ENCODE data around the gene NDUFB5. TPM values are rescaled to one million over a fixed set of nuclear protein-coding genes. Genes with fewer than 3 reads are reported as not detected.

The NDUFB5 gene
- polyA plus RNA-seq (2013, experiment 1 of 2): 103 TPM
- polyA plus RNA-seq (2013, experiment 2 of 2): 104 TPM

DNA sequence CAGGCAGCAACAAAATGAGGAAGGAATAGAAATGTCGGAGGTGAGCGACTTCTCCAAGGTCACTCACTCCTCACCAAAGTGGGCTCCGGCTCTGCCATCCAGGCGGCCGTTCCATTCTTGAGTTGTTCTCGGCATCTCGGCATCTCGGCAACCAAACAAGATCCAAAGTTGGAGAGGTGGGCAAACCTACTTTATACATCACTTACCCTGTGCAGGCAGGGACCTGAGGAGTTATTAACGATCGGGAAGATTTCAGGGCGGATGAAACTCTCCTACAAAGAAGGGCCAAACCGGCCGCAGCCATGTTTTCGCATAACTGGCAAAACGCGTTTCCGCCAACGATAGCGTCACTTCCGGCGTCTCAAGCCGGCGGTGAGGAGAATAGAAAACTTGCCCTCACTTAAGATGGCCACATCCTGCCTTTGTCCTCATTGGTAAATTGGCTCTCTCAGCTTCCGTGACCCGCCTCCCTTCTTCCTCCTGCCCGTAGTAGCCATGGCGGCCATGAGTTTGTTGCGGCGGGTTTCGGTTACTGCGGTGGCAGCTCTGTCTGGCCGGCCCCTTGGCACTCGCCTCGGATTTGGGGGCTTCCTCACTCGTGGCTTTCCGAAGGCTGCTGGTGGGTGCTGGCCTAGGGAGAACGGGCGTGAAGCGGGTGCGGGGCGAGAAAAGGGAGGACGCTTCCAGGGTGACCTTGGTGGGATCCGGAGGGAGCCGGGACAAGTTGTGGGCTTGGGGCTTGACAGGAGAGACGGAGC is at the start of gene NDUFB5, which contains the start of gene MRPL47:
TSS of gene NDUFB5 (plus strand) at position 474 of the 758 bp plus-strand sequence. CDS start at position 496, 22 bp downstream.
TSS of gene MRPL47 (minus strand) at position 318 of the 758 bp plus-strand sequence. CDS start at position 304, 14 bp downstream.
- Histone ChIP-seq H3K4me1 (ENCODE audit: control insufficient read depth in 2 of 2, insufficient read depth in 1 of 2, low read depth in 1 of 2, low read length in 2 of 2) (peaks cover 0 to 3% of the 10 kb centered on the region in 2 donors), H3K4ac (ENCODE audit: low read length) (no peak within 1 kb of the TSS), H3K27ac (replicated peaks; ENCODE audit: low read length) (peak within 1 kb of the TSS; percentile 59), H3K4me3 (ENCODE audit: low read length in 2 of 2) (peak within 1 kb of the TSS; percentile 72 to 86), H2AFZ (ENCODE audit: low read length) (peak within 1 kb of the TSS; percentile 86), H2BK120ac (ENCODE audit: low read depth, low read length) (no peak within 1 kb of the TSS), H4K91ac (ENCODE audit: low read depth, low read length, poor library complexity) (no peak within 1 kb of the TSS), H3K79me1 (ENCODE audit: low read depth, low read length) (peaks cover 4% of the 10 kb centered on the region), H4K8ac (ENCODE audit: low read depth, low read length) (no peak within 1 kb of the TSS), H3K9ac (ENCODE audit: low read depth, low read length, poor library complexity) (peak within 1 kb of the TSS; percentile 85), H3K18ac (ENCODE audit: low read length) (peak within 1 kb of the TSS; percentile 77), H2BK15ac (ENCODE audit: low read length) (no peak within 1 kb of the TSS), H2BK5ac (ENCODE audit: low read length) (peak within 1 kb of the TSS; percentile 55), H3K4me2 (ENCODE audit: insufficient read depth, low read length, poor library complexity, severe bottlenecking) (peak within 1 kb of the TSS; percentile 81), H3K27me3 (ENCODE audit: control insufficient read depth in 3 of 3, insufficient read depth in 3 of 3, low read depth in 1 of 3, low read length in 3 of 3) (no peaks in the 10 kb centered on the region), H3K36me3 (replicated peaks in 1 of 2; ENCODE audit: control insufficient read depth in 2 of 2, insufficient read depth in 2 of 2, low read length in 2 of 2) (peaks cover 9 to 57% of the 10 kb centered on the region in 2 donors), H2AK5ac (ENCODE audit: low read depth, low read length) (no peak within 1 kb of the TSS), H3K23ac (ENCODE audit: low read depth, low read length, poor library complexity) (peak within 1 kb of the TSS; percentile 22), H2BK12ac (ENCODE audit: low read length) (no peak within 1 kb of the TSS), H3K9me3 (replicated peaks in 1 of 2; ENCODE audit: control insufficient read depth in 2 of 2, insufficient read depth in 1 of 2, low read depth in 1 of 2, low read length in 2 of 2) (no peaks in the 10 kb centered on the region), H3K14ac (ENCODE audit: low read length) (no peak within 1 kb of the TSS)
- WGBS, 2 donors (ENCODE audit: extremely low coverage in 2 of 2, insufficient read length in 2 of 2, insufficient replicate concordance in 1 of 2): no CpG with 5 or more reads among the region's 45 CpGs
- peak; percentile 91 for DNase-seq (ENCODE audit: low spot score)

DNA sequence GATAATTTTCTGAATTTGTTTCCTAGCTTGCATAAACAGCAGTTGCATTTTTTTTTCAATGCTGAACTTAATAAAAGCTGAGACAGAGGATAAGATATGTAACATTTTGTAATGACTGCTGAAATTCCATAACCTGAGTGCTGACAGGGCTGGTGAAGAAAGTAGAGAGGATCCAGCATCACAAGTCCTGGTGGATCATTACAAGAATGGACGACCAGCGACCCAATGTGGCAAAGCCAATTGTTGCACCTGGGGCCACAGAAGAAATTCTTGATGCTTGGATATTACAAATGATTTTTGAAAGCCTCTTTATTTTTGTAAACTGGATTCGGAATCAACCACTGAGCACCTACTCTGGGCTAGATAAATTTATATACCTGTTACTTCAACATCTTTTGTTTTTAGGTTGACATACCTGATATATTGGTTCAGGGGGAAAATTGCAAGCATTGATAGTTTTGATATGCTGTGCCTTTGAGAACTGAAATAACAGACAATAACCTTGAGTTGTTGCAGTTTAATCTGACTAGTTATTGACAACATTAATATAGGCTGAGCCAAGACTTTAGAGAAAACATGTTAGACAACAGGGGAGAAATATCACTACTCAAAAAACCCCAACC is 45.7 kb upstream of the NDUFB5 start:
- peak; percentile 42 for DNase-seq (ENCODE audit: low spot score)
- Histone ChIP-seq H2BK15ac (ENCODE audit: low read length) (no peak overlapping the region), H3K79me1 (ENCODE audit: low read depth, low read length) (no peaks in the 10 kb centered on the region), H3K4me3 (ENCODE audit: low read length in 2 of 2) (no peak overlapping the region), H3K27me3 (ENCODE audit: control insufficient read depth in 3 of 3, insufficient read depth in 3 of 3, low read depth in 1 of 3, low read length in 3 of 3) (no peaks in the 10 kb centered on the region), H3K9me3 (replicated peaks in 1 of 2; ENCODE audit: control insufficient read depth in 2 of 2, insufficient read depth in 1 of 2, low read depth in 1 of 2, low read length in 2 of 2) (no peaks in the 10 kb centered on the region), H4K91ac (ENCODE audit: low read depth, low read length, poor library complexity) (no peak overlapping the region), H3K4me2 (ENCODE audit: insufficient read depth, low read length, poor library complexity, severe bottlenecking) (no peak overlapping the region), H3K27ac (replicated peaks; ENCODE audit: low read length) (no peak overlapping the region), H2BK120ac (ENCODE audit: low read depth, low read length) (no peak overlapping the region), H3K36me3 (replicated peaks in 1 of 2; ENCODE audit: control insufficient read depth in 2 of 2, insufficient read depth in 2 of 2, low read length in 2 of 2) (no peaks in the 10 kb centered on the region), H4K8ac (ENCODE audit: low read depth, low read length) (no peak overlapping the region), H3K18ac (ENCODE audit: low read length) (no peak overlapping the region), H3K4me1 (ENCODE audit: control insufficient read depth in 2 of 2, insufficient read depth in 1 of 2, low read depth in 1 of 2, low read length in 2 of 2) (peaks cover under 1 to 3% of the 10 kb centered on the region in 2 donors), H2AK5ac (ENCODE audit: low read depth, low read length) (no peak overlapping the region), H3K14ac (ENCODE audit: low read length) (no peak overlapping the region), H3K4ac (ENCODE audit: low read length) (no peak overlapping the region), H2BK5ac (ENCODE audit: low read length) (no peak overlapping the region), H2AFZ (ENCODE audit: low read length) (no peak overlapping the region), H3K9ac (ENCODE audit: low read depth, low read length, poor library complexity) (no peak overlapping the region), H3K23ac (ENCODE audit: low read depth, low read length, poor library complexity) (no peak overlapping the region), H2BK12ac (ENCODE audit: low read length) (no peak overlapping the region)
- WGBS, 2 donors (ENCODE audit: extremely low coverage in 2 of 2, insufficient read length in 2 of 2, insufficient replicate concordance in 1 of 2): no CpG with 5 or more reads among the region's 3 CpGs

DNA sequence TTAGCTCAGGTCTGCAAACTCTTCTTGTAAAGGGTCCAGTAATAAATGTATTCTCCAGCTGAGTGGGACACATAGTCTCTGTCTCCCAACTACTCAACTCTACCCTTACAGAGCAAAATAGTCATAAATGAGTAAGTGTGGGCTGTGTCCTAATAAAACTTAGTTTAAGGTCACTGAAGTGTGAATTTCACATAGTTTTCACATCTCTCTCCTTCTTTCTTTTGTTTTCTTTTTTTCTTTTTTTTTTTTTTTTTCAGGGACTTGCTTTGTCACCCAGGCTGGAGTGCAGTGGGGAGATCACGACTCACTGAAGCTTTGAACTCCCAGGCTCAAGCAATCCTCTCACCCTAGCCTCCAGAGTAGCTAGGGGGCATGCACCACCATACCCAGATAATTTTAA is 43.8 kb upstream of the NDUFB5 start:
- Histone ChIP-seq H3K4me1 (ENCODE audit: control insufficient read depth in 2 of 2, insufficient read depth in 1 of 2, low read depth in 1 of 2, low read length in 2 of 2) (peaks cover 3 to 6% of the 10 kb centered on the region in 2 donors), H3K4me2 (ENCODE audit: insufficient read depth, low read length, poor library complexity, severe bottlenecking) (no peak overlapping the region), H2AFZ (ENCODE audit: low read length) (no peak overlapping the region), H3K27ac (replicated peaks; ENCODE audit: low read length) (no peak overlapping the region), H2BK120ac (ENCODE audit: low read depth, low read length) (no peak overlapping the region), H3K23ac (ENCODE audit: low read depth, low read length, poor library complexity) (no peak overlapping the region), H4K91ac (ENCODE audit: low read depth, low read length, poor library complexity) (no peak overlapping the region), H3K9ac (ENCODE audit: low read depth, low read length, poor library complexity) (no peak overlapping the region), H3K79me1 (ENCODE audit: low read depth, low read length) (no peaks in the 10 kb centered on the region), H3K9me3 (replicated peaks in 1 of 2; ENCODE audit: control insufficient read depth in 2 of 2, insufficient read depth in 1 of 2, low read depth in 1 of 2, low read length in 2 of 2) (no peaks in the 10 kb centered on the region), H3K18ac (ENCODE audit: low read length) (no peak overlapping the region), H3K4ac (ENCODE audit: low read length) (no peak overlapping the region), H2BK12ac (ENCODE audit: low read length) (no peak overlapping the region), H4K8ac (ENCODE audit: low read depth, low read length) (no peak overlapping the region), H3K14ac (ENCODE audit: low read length) (no peak overlapping the region), H2AK5ac (ENCODE audit: low read depth, low read length) (no peak overlapping the region), H3K36me3 (replicated peaks in 1 of 2; ENCODE audit: control insufficient read depth in 2 of 2, insufficient read depth in 2 of 2, low read length in 2 of 2) (no peaks in the 10 kb centered on the region), H2BK5ac (ENCODE audit: low read length) (no peak overlapping the region), H2BK15ac (ENCODE audit: low read length) (no peak overlapping the region), H3K4me3 (ENCODE audit: low read length in 2 of 2) (no peak overlapping the region), H3K27me3 (ENCODE audit: control insufficient read depth in 3 of 3, insufficient read depth in 3 of 3, low read depth in 1 of 3, low read length in 3 of 3) (no peaks in the 10 kb centered on the region)
- no peak for DNase-seq (ENCODE audit: low spot score)
- WGBS, 2 donors (ENCODE audit: extremely low coverage in 2 of 2, insufficient read length in 2 of 2, insufficient replicate concordance in 1 of 2): no CpG with 5 or more reads among the region's 1 CpG
